Measurements from ENCODE around the gene ACBD3.

ACBD3 gene

GRCh38 chr1:226100436-226101391, 85.8 kb downstream of the ACBD3 start:
- no CpG with 5 or more reads among the region's 32 CpGs for WGBS (ENCODE audit: extremely low coverage, insufficient coverage, insufficient read length)
- H4K91ac ChIP-seq (ENCODE audit: low read depth, low read length), result no peak overlapping the region
- peaks cover 5 to 6% of the 10 kb centered on the region in 2 experiments for H3K4me1 ChIP-seq (ENCODE audit: control insufficient read depth in 1 of 2, insufficient read depth in 2 of 2, low read length in 2 of 2)
- H2AK5ac ChIP-seq (ENCODE audit: low read length), result no peak overlapping the region
- no peak overlapping the region for H3K4ac ChIP-seq (ENCODE audit: low read depth, low read length)
- DNase-seq, result peak in 1 of 2 donors; percentile 82
- H3K27me3 ChIP-seq (ENCODE audit: insufficient read depth, low read length), result peaks cover 2% of the 10 kb centered on the region
- no peaks in the 10 kb centered on the region for H3K79me1 ChIP-seq (ENCODE audit: low read length)
- no peak overlapping the region for H2BK120ac ChIP-seq (ENCODE audit: insufficient read depth, low read length, poor library complexity)
- no peak overlapping the region for H3K23ac ChIP-seq (ENCODE audit: low read length)
- H3K9me3 ChIP-seq (ENCODE audit: insufficient read depth, low read depth, low read length), result no peaks in the 10 kb centered on the region
- H2AFZ ChIP-seq (ENCODE audit: insufficient read depth, low read length, poor library complexity), result peak overlapping the region; percentile 59
- no peak overlapping the region for H3K18ac ChIP-seq (ENCODE audit: low read length)
- H3K9ac ChIP-seq (ENCODE audit: low read length), result no peak overlapping the region
- no peak overlapping the region for H3K4me3 ChIP-seq (ENCODE audit: low read depth, low read length)
- H3K36me3 ChIP-seq (ENCODE audit: control insufficient read depth in 1 of 2, insufficient read depth in 2 of 2, low read length in 2 of 2), result no peaks in the 10 kb centered on the region
- peak overlapping the region; percentile 69 for H3K4me2 ChIP-seq (ENCODE audit: low read length)
- H4K8ac ChIP-seq (ENCODE audit: low read depth, low read length), result no peak overlapping the region
- no peaks in the 10 kb centered on the region for H3K79me2 ChIP-seq (ENCODE audit: control insufficient read depth, insufficient read depth, low read length, poor library complexity)
- H4K12ac ChIP-seq (ENCODE audit: low read depth, low read length), result no peak overlapping the region
- H2BK12ac ChIP-seq (ENCODE audit: low read length), result no peak overlapping the region
- H2BK5ac ChIP-seq (ENCODE audit: low read depth, low read length, poor library complexity), result no peak overlapping the region
- no peak overlapping the region for H3K27ac ChIP-seq (ENCODE audit: low read depth, low read length)
- no peak overlapping the region for H3K14ac ChIP-seq (ENCODE audit: low read length)

- H3K14ac ChIP-seq (ENCODE audit: low read length), result no peak overlapping the region
- no peak overlapping the region for H4K91ac ChIP-seq (ENCODE audit: low read depth, low read length)
- no peaks in the 10 kb centered on the region for H3K9me3 ChIP-seq (ENCODE audit: insufficient read depth, low read depth, low read length)
- no peak overlapping the region for H4K8ac ChIP-seq (ENCODE audit: low read depth, low read length)
- H3K23ac ChIP-seq (ENCODE audit: low read length), result no peak overlapping the region
- no peak overlapping the region for H2AFZ ChIP-seq (ENCODE audit: insufficient read depth, low read length, poor library complexity)
- no peaks in the 10 kb centered on the region for H3K79me1 ChIP-seq (ENCODE audit: low read length)
- no peak overlapping the region for H2BK120ac ChIP-seq (ENCODE audit: insufficient read depth, low read length, poor library complexity)
- H3K36me3 ChIP-seq (ENCODE audit: control insufficient read depth in 1 of 2, insufficient read depth in 2 of 2, low read length in 2 of 2), result no peaks in the 10 kb centered on the region
- no peaks in the 10 kb centered on the region for H3K79me2 ChIP-seq (ENCODE audit: control insufficient read depth, insufficient read depth, low read length, poor library complexity)
- peaks cover 2% of the 10 kb centered on the region for H3K27me3 ChIP-seq (ENCODE audit: insufficient read depth, low read length)
- H3K9ac ChIP-seq (ENCODE audit: low read length), result no peak overlapping the region
- no peak overlapping the region for H4K12ac ChIP-seq (ENCODE audit: low read depth, low read length)
- DNase-seq, result no peak
- no peak overlapping the region for H2BK12ac ChIP-seq (ENCODE audit: low read length)
- peaks cover 5 to 6% of the 10 kb centered on the region in 2 experiments for H3K4me1 ChIP-seq (ENCODE audit: control insufficient read depth in 1 of 2, insufficient read depth in 2 of 2, low read length in 2 of 2)
- no peak overlapping the region for H2AK5ac ChIP-seq (ENCODE audit: low read length)
- no peak overlapping the region for H3K18ac ChIP-seq (ENCODE audit: low read length)
- WGBS (ENCODE audit: extremely low coverage, insufficient coverage, insufficient read length), result no CpG with 5 or more reads among the region's 3 CpGs
- H3K4me3 ChIP-seq (ENCODE audit: low read depth, low read length), result no peak overlapping the region
- no peak overlapping the region for H3K4ac ChIP-seq (ENCODE audit: low read depth, low read length)
- no peak overlapping the region for H3K27ac ChIP-seq (ENCODE audit: low read depth, low read length)
- no peak overlapping the region for H3K4me2 ChIP-seq (ENCODE audit: low read length)
- H2BK5ac ChIP-seq (ENCODE audit: low read depth, low read length, poor library complexity), result no peak overlapping the region
These were observed 87.4 kb downstream of the ACBD3 start for GRCh38 chr1:226098870-226099835.

GRCh38 chr1:226097866-226098625, 88.5 kb downstream of the ACBD3 start:
- H2BK12ac ChIP-seq (ENCODE audit: low read length), result no peak overlapping the region
- H3K4ac ChIP-seq (ENCODE audit: low read depth, low read length), result no peak overlapping the region
- no peak overlapping the region for H2BK120ac ChIP-seq (ENCODE audit: insufficient read depth, low read length, poor library complexity)
- no peak overlapping the region for H3K4me2 ChIP-seq (ENCODE audit: low read length)
- H2BK5ac ChIP-seq (ENCODE audit: low read depth, low read length, poor library complexity), result no peak overlapping the region
- WGBS (ENCODE audit: extremely low coverage, insufficient coverage, insufficient read length), result no CpG with 5 or more reads among the region's 5 CpGs
- H3K4me3 ChIP-seq (ENCODE audit: low read depth, low read length), result no peak overlapping the region
- no peak overlapping the region for H4K8ac ChIP-seq (ENCODE audit: low read depth, low read length)
- H3K27ac ChIP-seq (ENCODE audit: low read depth, low read length), result no peak overlapping the region
- H3K79me2 ChIP-seq (ENCODE audit: control insufficient read depth, insufficient read depth, low read length, poor library complexity), result no peaks in the 10 kb centered on the region
- peak in 1 of 2 donors; percentile 53 for DNase-seq
- H2AK5ac ChIP-seq (ENCODE audit: low read length), result no peak overlapping the region
- H3K18ac ChIP-seq (ENCODE audit: low read length), result no peak overlapping the region
- H4K12ac ChIP-seq (ENCODE audit: low read depth, low read length), result no peak overlapping the region
- H3K23ac ChIP-seq (ENCODE audit: low read length), result no peak overlapping the region
- H3K36me3 ChIP-seq (ENCODE audit: control insufficient read depth in 1 of 2, insufficient read depth in 2 of 2, low read length in 2 of 2), result no peaks in the 10 kb centered on the region
- no peak overlapping the region for H3K14ac ChIP-seq (ENCODE audit: low read length)
- H3K9ac ChIP-seq (ENCODE audit: low read length), result no peak overlapping the region
- H4K91ac ChIP-seq (ENCODE audit: low read depth, low read length), result no peak overlapping the region
- no peaks in the 10 kb centered on the region for H3K9me3 ChIP-seq (ENCODE audit: insufficient read depth, low read depth, low read length)
- peaks cover 2% of the 10 kb centered on the region for H3K27me3 ChIP-seq (ENCODE audit: insufficient read depth, low read length)
- H3K4me1 ChIP-seq (ENCODE audit: control insufficient read depth in 1 of 2, insufficient read depth in 2 of 2, low read length in 2 of 2), result peaks cover 5 to 6% of the 10 kb centered on the region in 2 experiments
- no peak overlapping the region for H2AFZ ChIP-seq (ENCODE audit: insufficient read depth, low read length, poor library complexity)
- H3K79me1 ChIP-seq (ENCODE audit: low read length), result no peaks in the 10 kb centered on the region

- no CpG with 5 or more reads among the region's 2 CpGs for WGBS (ENCODE audit: extremely low coverage, insufficient coverage, insufficient read length)
- no peak overlapping the region for H4K8ac ChIP-seq (ENCODE audit: low read depth, low read length)
- H3K4ac ChIP-seq (ENCODE audit: low read depth, low read length), result no peak overlapping the region
These were observed 91.3 kb downstream of the ACBD3 start for GRCh38 chr1:226095286-226095685.

More at GRCh38 chr1:226095286-226095685, 91.3 kb downstream of the ACBD3 start:
- Histone ChIP-seq H3K14ac (ENCODE audit: low read length) (no peak overlapping the region), H4K12ac (ENCODE audit: low read depth, low read length) (no peak overlapping the region), H2BK5ac (ENCODE audit: low read depth, low read length, poor library complexity) (no peak overlapping the region), H2AK5ac (ENCODE audit: low read length) (no peak overlapping the region), H3K9ac (ENCODE audit: low read length) (no peak overlapping the region), H4K91ac (ENCODE audit: low read depth, low read length) (no peak overlapping the region), H3K79me2 (ENCODE audit: control insufficient read depth, insufficient read depth, low read length, poor library complexity) (no peaks in the 10 kb centered on the region), H2BK12ac (ENCODE audit: low read length) (no peak overlapping the region), H3K4me2 (ENCODE audit: low read length) (no peak overlapping the region), H3K18ac (ENCODE audit: low read length) (no peak overlapping the region), H3K36me3 (ENCODE audit: control insufficient read depth in 1 of 2, insufficient read depth in 2 of 2, low read length in 2 of 2) (no peaks in the 10 kb centered on the region), H3K4me3 (ENCODE audit: low read depth, low read length) (no peak overlapping the region), H3K23ac (ENCODE audit: low read length) (no peak overlapping the region), H3K27me3 (ENCODE audit: insufficient read depth, low read length) (peaks cover 2% of the 10 kb centered on the region), H2AFZ (ENCODE audit: insufficient read depth, low read length, poor library complexity) (no peak overlapping the region), H3K4me1 (ENCODE audit: control insufficient read depth in 1 of 2, insufficient read depth in 2 of 2, low read length in 2 of 2) (peaks cover 4 to 6% of the 10 kb centered on the region in 2 experiments), H3K79me1 (ENCODE audit: low read length) (no peaks in the 10 kb centered on the region), H3K9me3 (ENCODE audit: insufficient read depth, low read depth, low read length) (no peaks in the 10 kb centered on the region), H2BK120ac (ENCODE audit: insufficient read depth, low read length, poor library complexity) (no peak overlapping the region), H3K27ac (ENCODE audit: low read depth, low read length) (no peak overlapping the region)
- no peak for DNase-seq

Data from trophoblast cell (in vitro differentiated cells and primary cell).